Psoas muscle (tissue), 8 donors: ENCODE results near the gene RASGRP4. TPM values are rescaled to one million over a fixed set of nuclear protein-coding genes. Genes with fewer than 3 reads are reported as not detected.
"Not testable (repeated sequence)": the region's sequence is repeated elsewhere in the genome, so short reads cannot be mapped to it uniquely, and the experiment has no call there.

Source experiments
- ATAC-seq, 4 donors: fragments of 200-7000 bp; cut with Tn5 transposase; one replicate each; pipeline ENCODE4 v1.9.1; 2020; ENCODE audit warnings: moderate library complexity in 3 of 4, mild to moderate bottlenecking in 2 of 4
- DNase-seq, 2 donors: peaks; one replicate each; pipeline ENCODE4 v3.0.0-alpha.2; 2020
- H3K27ac ChIP-seq: fragments of 200-600 bp; one replicate; pipeline ENCODE4 v1.8.0; 2022
- H3K27me3 ChIP-seq, 3 donors: fragments of 200-600 bp in 1 of 3; one replicate each; pipeline versions ENCODE4 v1.6.1 to v1.8.0; 2013 to 2022; ENCODE audit warnings: low read length in 2 of 3, mild to moderate bottlenecking in 2 of 3, moderate library complexity in 1 of 3; ENCODE audit not compliant: insufficient read depth in 3 of 3
- H3K36me3 ChIP-seq, 2 donors: fragments of 200-600 bp in 1 of 2; one replicate each; pipeline versions ENCODE4 v1.6.1 to v1.8.0; 2013 to 2022; ENCODE audit warnings: low read depth in 1 of 2, mild to moderate bottlenecking in 1 of 2, moderate library complexity in 1 of 2; ENCODE audit not compliant: insufficient read depth in 1 of 2
- H3K4me1 ChIP-seq: fragments of 200-600 bp; one replicate; pipeline ENCODE4 v1.8.0; 2022
- H3K4me3 ChIP-seq: fragments of 200-600 bp; one replicate; pipeline ENCODE4 v1.8.0; 2022; ENCODE audit warnings: mild to moderate bottlenecking
- H3K9me3 ChIP-seq: fragments of 200-600 bp; one replicate; pipeline ENCODE4 v1.8.0; 2022
- WGBS, 3 donors: extraction: QIAGEN DNeasy Blood & Tissue Kit; methylation state at CpG; one replicate each; pipeline versions ENCODE4 v1.1.6 to v1.1.7; 2013; 5-methylcytosine and 5-hydroxymethylcytosine counted together
- intact Hi-C, 2 donors: fragments of 100-400 bp; cut with DNase I; formaldehyde crosslinking; loops; one replicate each; pipeline versions ENCODE4 v1.11.0 to v1.14.2; 2022
- polyA plus RNA-seq, 3 donors: library from polyadenylated mRNA; stranded (reverse); fragments of 200-250 nt; gene quantifications; one replicate each; pipeline ENCODE4 v1.2.3, GENCODE V29; 2013
- total RNA-seq, 4 donors: library from RNA; stranded (reverse); fragmentation: NEBNext Ultra II Directional in 2 of 4; extraction: Animal tissue kit (Norgen Biotek cat#: 25700) in 2 of 4; gene quantifications; one replicate each; pipeline versions ENCODE4 v1.2.1 to v1.2.4, GENCODE V29; 2021 to 2023
- TF ChIP-seq, protein P1 (sequence below): fragments of 200-600 bp; IDR thresholded peaks from one replicate; pipeline ENCODE4 v1.8.0; 2022; ENCODE audit warnings: antibody characterized with exemption
- donor health status: healthy with polysubstance abuse.
- donor health status: DM: no; HTN: no; CAD: no; lungs with moderate emphysema.
- donor health status: Bipolar disorder and iron deficiency.
- donor health status: healthy.
- donor health status: DM: yes; HTN: yes; CAD: no.
- donor health status: DM: no; HTN: no; CAD: no.
- donor health status: DM: no; HTN: no; CAD: no.
- donor health status: DM: yes; HTN: yes; CAD: no.

The RASGRP4 gene
- total and polyA plus RNA-seq, 7 donors: 0.17 to 2.0 (median 0.44) TPM

- TF ChIP-seq, protein P1, sequence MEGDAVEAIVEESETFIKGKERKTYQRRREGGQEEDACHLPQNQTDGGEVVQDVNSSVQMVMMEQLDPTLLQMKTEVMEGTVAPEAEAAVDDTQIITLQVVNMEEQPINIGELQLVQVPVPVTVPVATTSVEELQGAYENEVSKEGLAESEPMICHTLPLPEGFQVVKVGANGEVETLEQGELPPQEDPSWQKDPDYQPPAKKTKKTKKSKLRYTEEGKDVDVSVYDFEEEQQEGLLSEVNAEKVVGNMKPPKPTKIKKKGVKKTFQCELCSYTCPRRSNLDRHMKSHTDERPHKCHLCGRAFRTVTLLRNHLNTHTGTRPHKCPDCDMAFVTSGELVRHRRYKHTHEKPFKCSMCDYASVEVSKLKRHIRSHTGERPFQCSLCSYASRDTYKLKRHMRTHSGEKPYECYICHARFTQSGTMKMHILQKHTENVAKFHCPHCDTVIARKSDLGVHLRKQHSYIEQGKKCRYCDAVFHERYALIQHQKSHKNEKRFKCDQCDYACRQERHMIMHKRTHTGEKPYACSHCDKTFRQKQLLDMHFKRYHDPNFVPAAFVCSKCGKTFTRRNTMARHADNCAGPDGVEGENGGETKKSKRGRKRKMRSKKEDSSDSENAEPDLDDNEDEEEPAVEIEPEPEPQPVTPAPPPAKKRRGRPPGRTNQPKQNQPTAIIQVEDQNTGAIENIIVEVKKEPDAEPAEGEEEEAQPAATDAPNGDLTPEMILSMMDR: no peak
- no peaks in the 10 kb centered on the region for H3K27me3 ChIP-seq
- intact Hi-C loops: no loop called here
- DNase-seq: no peak
- no peak overlapping the region for H3K4me3 ChIP-seq
- H3K4me1 ChIP-seq: peaks cover 27% of the 10 kb centered on the region
- peak overlapping the region; percentile 98 for H3K27ac ChIP-seq
- 87 to 89% (median 88%) methylated on average over 7 of the region's 7 CpGs for WGBS, 3 donors
- H3K36me3 ChIP-seq: peaks cover 0 to 5% of the 10 kb centered on the region in 2 donors
- no peaks in the 10 kb centered on the region for H3K9me3 ChIP-seq
- no peak for ATAC-seq
Measured at GRCh38 chr19:38430931-38431330, 4.9 kb upstream of the RASGRP4 start.

- Histone ChIP-seq H3K9me3 (no peaks in the 10 kb centered on the region), H3K27me3 (no peaks in the 10 kb centered on the region), H3K27ac (no peak overlapping the region), H3K36me3 (no peaks in the 10 kb centered on the region), H3K4me1 (peaks cover 18% of the 10 kb centered on the region), H3K4me3 (no peak overlapping the region)
- no peak for DNase-seq
- ATAC-seq: no peak
- intact Hi-C loops: no loop called here
- WGBS, 3 donors: 86 to 94% (median 87%) methylated on average over 2 of the region's 2 CpGs
- TF ChIP-seq, protein P1: no peak
Measured at GRCh38 chr19:38429811-38430156, 3.8 kb upstream of the RASGRP4 start.

- intact Hi-C loops: no loop called here
- WGBS, 3 donors: 68 to 69% (median 69%) methylated on average over 14 of the region's 14 CpGs
- Histone ChIP-seq H3K27ac (no peak overlapping the region), H3K36me3 (no peaks in the 10 kb centered on the region), H3K4me1 (peaks cover 18% of the 10 kb centered on the region), H3K4me3 (no peak overlapping the region), H3K27me3 (no peaks in the 10 kb centered on the region), H3K9me3 (no peaks in the 10 kb centered on the region)
- ATAC-seq: no peak
- TF ChIP-seq, protein P1: no peak
- DNase-seq: no peak
Measured at GRCh38 chr19:38429055-38429810, 3.2 kb upstream of the RASGRP4 start.

- DNase-seq, H3K9me3 ChIP-seq, intact Hi-C loops, ATAC-seq, H3K27ac ChIP-seq, H3K36me3 ChIP-seq, H3K27me3 ChIP-seq, H3K4me1 ChIP-seq, H3K4me3 ChIP-seq: not testable (repeated sequence)
- 71 to 74% (median 73%) methylated on average over 12 to 17 of the region's 17 CpGs for WGBS, 3 donors
Measured at GRCh38 chr19:38427035-38427677, 1.1 kb upstream of the RASGRP4 start.

DNA sequence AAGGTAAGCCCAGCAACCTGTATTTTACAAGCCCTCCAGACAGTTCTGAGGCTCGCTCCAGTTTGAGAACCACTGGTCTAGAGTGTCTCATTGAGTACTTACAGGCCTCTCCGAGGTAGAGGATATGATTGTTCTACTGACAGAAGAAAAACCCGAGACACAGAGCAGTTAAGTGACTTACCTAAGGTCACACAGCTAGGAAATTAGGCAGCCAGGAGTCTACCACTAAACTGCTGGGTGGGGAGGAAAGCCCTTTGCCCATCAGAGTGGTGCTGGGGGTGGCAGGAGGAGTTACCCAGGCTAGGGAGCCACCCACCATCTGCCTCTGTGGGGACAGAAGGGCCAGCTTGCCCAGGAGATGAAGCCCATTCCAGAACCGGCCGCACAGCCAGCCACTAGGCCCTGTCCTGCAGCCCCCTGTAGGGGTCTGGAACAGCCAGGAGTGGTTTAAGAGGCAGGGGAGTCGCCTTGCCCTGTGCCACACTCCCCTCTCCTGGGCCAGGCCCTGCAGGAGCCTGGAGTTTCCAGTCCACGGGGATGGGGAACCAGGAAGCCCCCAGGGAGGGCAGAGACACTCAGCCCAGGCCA, 703 bp downstream of the RASGRP4 start:
- no peaks in the 10 kb centered on the region for H3K4me1 ChIP-seq
- no peaks in the 10 kb centered on the region for H3K36me3 ChIP-seq
- no peak overlapping the region for H3K27ac ChIP-seq
- WGBS, 3 donors: 81 to 82% (median 81%) methylated on average over 7 of the region's 7 CpGs
- TF ChIP-seq, protein P1: no peak
- H3K4me3 ChIP-seq: peak overlapping the region; percentile 36
- ATAC-seq: peak in 2 of 4 donors; percentile 8 to 12
- H3K27me3 ChIP-seq: no peaks in the 10 kb centered on the region
- no peak for DNase-seq
- H3K9me3 ChIP-seq: no peaks in the 10 kb centered on the region
- intact Hi-C loops: no loop called here
